Hippocampal formation (tissue), 2 donors: Measurements from ENCODE around the gene RPL26.

ENCODE experiments used
- DNase-seq, 2 donors: peaks; one replicate each; lab custom pipeline; 2025; lab: John Stamatoyannopoulos, UW

Gene RPL26

GRCh38 chr17:8383143-8383822 lies at the start of gene RPL26:
RPL26 (minus strand) TSS chr17:8383193; CDS start chr17:8382310, 883 bp downstream.
- DNase-seq, result peak; percentile 95 to 98

GRCh38 chr17:8430966-8431365 lies 48.0 kb upstream of the RPL26 start:
- peak in 1 of 2 donors; percentile 5 for DNase-seq

- no peak for DNase-seq
Measured at GRCh38 chr17:8426802-8427201, 43.8 kb upstream of the RPL26 start.

- no peak for DNase-seq
Measured at GRCh38 chr17:8426094-8426720, 43.2 kb upstream of the RPL26 start.

GRCh38 chr17:8421571-8421970 lies 38.6 kb upstream of the RPL26 start:
- no peak for DNase-seq

GRCh38 chr17:8420041-8420934 lies 37.3 kb upstream of the RPL26 start:
- DNase-seq, result peak in 1 of 2 donors; percentile 6

- no peak for DNase-seq
Measured at GRCh38 chr17:8419305-8419704, 36.3 kb upstream of the RPL26 start.

GRCh38 chr17:8418471-8418870 lies 35.5 kb upstream of the RPL26 start:
- DNase-seq, result no peak

- no peak for DNase-seq
Measured at GRCh38 chr17:8417806-8418205, 34.8 kb upstream of the RPL26 start.

- no peak for DNase-seq
Measured at GRCh38 chr17:8413938-8414337, 30.9 kb upstream of the RPL26 start.

GRCh38 chr17:8413328-8413727 lies 30.3 kb upstream of the RPL26 start:
- DNase-seq, result no peak

GRCh38 chr17:8412089-8412488 lies 29.1 kb upstream of the RPL26 start:
- no peak for DNase-seq

- DNase-seq, result no peak
Measured at GRCh38 chr17:8410883-8411238, 27.9 kb upstream of the RPL26 start.

- DNase-seq, result peak; percentile 78
Measured at GRCh38 chr17:8409966-8410882, 27.2 kb upstream of the RPL26 start.

- no peak for DNase-seq
Measured at GRCh38 chr17:8408371-8408770, 25.4 kb upstream of the RPL26 start.

- no peak for DNase-seq
Measured at GRCh38 chr17:8406174-8406573, 23.2 kb upstream of the RPL26 start.

GRCh38 chr17:8405499-8406016 lies 22.6 kb upstream of the RPL26 start:
- DNase-seq, result no peak

- no peak for DNase-seq
Measured at GRCh38 chr17:8402921-8403536, 20.0 kb upstream of the RPL26 start.

- DNase-seq, result no peak
Measured at GRCh38 chr17:8401107-8401506, 18.1 kb upstream of the RPL26 start.

- no peak for DNase-seq
Measured at GRCh38 chr17:8398980-8399379, 16.0 kb upstream of the RPL26 start.

GRCh38 chr17:8397636-8398035 lies 14.6 kb upstream of the RPL26 start, which contains the start of gene RNF222:
RNF222 (minus strand) TSS chr17:8397827; CDS start chr17:8393461, 4,366 bp downstream.
- DNase-seq, result no peak
